SK-N-MC (cell line): ENCODE results near the gene CLTCL1.

Experiments used
- DNase-seq: peaks from one replicate; pipeline ENCODE4 v3.0.0-alpha.2; 2011; ENCODE audit warnings: low read depth, low spot score
- H3K27ac ChIP-seq: fragments of 200-600 bp; sonication (generic); 2 replicates; pipeline ENCODE4 v1.5.1; 2016; ENCODE audit warnings: mixed run types
- H3K36me3 ChIP-seq: fragments of 200-600 bp; sonication (generic); 2 replicates; pipeline ENCODE4 v1.6.1; 2017; ENCODE audit warnings: antibody characterized with exemption, low read length, mixed read lengths; ENCODE audit not compliant: insufficient read depth
- H3K4me3 ChIP-seq: fragments of 200-600 bp; sonication (generic); 2 replicates; pipeline ENCODE4 v1.5.1; 2016
- H3K9ac ChIP-seq: fragments of 200-600 bp; sonication (generic); 2 replicates; pipeline ENCODE4 v1.8.0; 2017; ENCODE audit warnings: mixed run types, mixed read lengths; ENCODE audit not compliant: insufficient read length
- H3K9me3 ChIP-seq: fragments of 200-600 bp; sonication (generic); 2 replicates; pipeline ENCODE4 v1.6.1; 2017; ENCODE audit warnings: low read depth, mild to moderate bottlenecking, antibody characterized with exemption, low read length, moderate library complexity, mixed read lengths
- EZH2 ChIP-seq: fragments of 200-600 bp; sonication (generic); IDR thresholded peaks from one replicate; pipeline ENCODE4 v1.6.1; 2017; ENCODE audit warnings: antibody characterized with exemption
- FOXP2 ChIP-seq: optimal IDR thresholded peaks from 2 replicates; pipeline ENCODE3; 2011; ENCODE audit warnings: mild to moderate bottlenecking, moderate library complexity; ENCODE audit not compliant: insufficient read depth; ENCODE audit errors: extremely low read length, control extremely low read depth
- POLR2AphosphoS5 ChIP-seq: IDR thresholded peaks from 2 replicates; pipeline ENCODE4 v1.6.1; 2012; ENCODE audit warnings: mild to moderate bottlenecking, low read depth, low read length, borderline replicate concordance

The CLTCL1 gene

GRCh38 chr22:19137384-19138216 is 153.9 kb downstream of the CLTCL1 start:
- H3K9me3 ChIP-seq, result no peaks in the 10 kb centered on the region

GRCh38 chr22:19136915-19137314 is 154.6 kb downstream of the CLTCL1 start:
- no peak for DNase-seq
- H3K9ac ChIP-seq, result no peak overlapping the region
- H3K4me3 ChIP-seq, result no peak overlapping the region
- TF ChIP-seq EZH2, result no peak
- TF ChIP-seq POLR2AphosphoS5, result no peak
- TF ChIP-seq FOXP2, result no peak
- no peak overlapping the region for H3K27ac ChIP-seq
- H3K36me3 ChIP-seq, result peaks cover 54% of the 10 kb centered on the region; the same call in 1 of the 2 replicates
- no peaks in the 10 kb centered on the region for H3K9me3 ChIP-seq

More at GRCh38 chr22:19137384-19138216, 153.9 kb downstream of the CLTCL1 start:
- no peak overlapping the region for H3K27ac ChIP-seq
- no peak for DNase-seq
- H3K9ac ChIP-seq, result no peak overlapping the region
- peaks cover 59% of the 10 kb centered on the region; the same call in 1 of the 2 replicates for H3K36me3 ChIP-seq
- TF ChIP-seq FOXP2, result no peak
- TF ChIP-seq POLR2AphosphoS5, result no peak
- no peak for TF ChIP-seq EZH2
- H3K4me3 ChIP-seq, result no peak overlapping the region

- Histone ChIP-seq H3K27ac (no peak overlapping the region), H3K36me3 (peaks cover 38% of the 10 kb centered on the region; the same call in 1 of the 2 replicates), H3K9me3 (no peaks in the 10 kb centered on the region), H3K4me3 (no peak overlapping the region), H3K9ac (no peak overlapping the region)
- DNase-seq, result no peak
- TF ChIP-seq POLR2AphosphoS5 (no peak), FOXP2 (no peak), EZH2 (no peak)
These were observed 156.6 kb downstream of the CLTCL1 start for GRCh38 chr22:19134874-19135273.

- Histone ChIP-seq H3K9ac (no peak overlapping the region), H3K9me3 (no peaks in the 10 kb centered on the region), H3K27ac (no peak overlapping the region), H3K4me3 (no peak overlapping the region), H3K36me3 (peaks cover 32% of the 10 kb centered on the region; the same call in 1 of the 2 replicates)
- TF ChIP-seq EZH2 (no peak), FOXP2 (no peak), POLR2AphosphoS5 (no peak)
- DNase-seq, result no peak
These were observed 157.2 kb downstream of the CLTCL1 start for GRCh38 chr22:19134176-19134831.

GRCh38 chr22:19133561-19133960 is 158.0 kb downstream of the CLTCL1 start:
- H3K9me3 ChIP-seq, result no peaks in the 10 kb centered on the region
- DNase-seq, result no peak
- no peak overlapping the region for H3K27ac ChIP-seq
- H3K36me3 ChIP-seq, result peaks cover 25% of the 10 kb centered on the region; the same call in 1 of the 2 replicates
- no peak for TF ChIP-seq FOXP2
- no peak for TF ChIP-seq EZH2
- no peak for TF ChIP-seq POLR2AphosphoS5
- no peak overlapping the region for H3K9ac ChIP-seq
- no peak overlapping the region for H3K4me3 ChIP-seq

GRCh38 chr22:19132693-19133400 is 158.7 kb downstream of the CLTCL1 start:
- H3K4me3 ChIP-seq, result no peak overlapping the region
- no peaks in the 10 kb centered on the region for H3K9me3 ChIP-seq
- no peak overlapping the region for H3K9ac ChIP-seq
- H3K36me3 ChIP-seq, result peaks cover 23% of the 10 kb centered on the region; the same call in 1 of the 2 replicates
- no peak for DNase-seq
- TF ChIP-seq EZH2 (no peak), POLR2AphosphoS5 (no peak), FOXP2 (no peak)
- H3K27ac ChIP-seq, result no peak overlapping the region

GRCh38 chr22:19132153-19132552 is 159.4 kb downstream of the CLTCL1 start:
- no peak overlapping the region for H3K27ac ChIP-seq
- no peak for DNase-seq
- peaks cover 16% of the 10 kb centered on the region; the same call in 1 of the 2 replicates for H3K36me3 ChIP-seq
- H3K9me3 ChIP-seq, result no peaks in the 10 kb centered on the region
- TF ChIP-seq POLR2AphosphoS5 (no peak), FOXP2 (no peak), EZH2 (no peak)
- H3K9ac ChIP-seq, result no peak overlapping the region
- H3K4me3 ChIP-seq, result no peak overlapping the region

- H3K27ac ChIP-seq, result no peak overlapping the region
- H3K4me3 ChIP-seq, result no peak overlapping the region
- no peaks in the 10 kb centered on the region for H3K9me3 ChIP-seq
- H3K36me3 ChIP-seq, result peaks cover 11% of the 10 kb centered on the region; the same call in 1 of the 2 replicates
- no peak for DNase-seq
- H3K9ac ChIP-seq, result no peak overlapping the region
- no peak for TF ChIP-seq FOXP2
- TF ChIP-seq EZH2, result no peak
- no peak for TF ChIP-seq POLR2AphosphoS5
These were observed 159.9 kb downstream of the CLTCL1 start for GRCh38 chr22:19131685-19132015.
